Loucy (cell line): ENCODE measurements around the gene TSHR.

Experiments
- EZH2phosphoT487 ChIP-seq: fragments of 200-600 bp; IDR thresholded peaks from 2 replicates; pipeline ENCODE4 v1.6.1; 2018; ENCODE audit warnings: antibody characterized with exemption, mild to moderate bottlenecking, moderate library complexity, borderline replicate concordance
- TF ChIP-seq, protein P1 (sequence below): fragments of 200-600 bp; sonication (generic); conservative IDR thresholded peaks from 2 replicates; pipeline ENCODE4 v1.5.1; 2014; ENCODE audit warnings: mild to moderate bottlenecking, antibody characterized with exemption, low read length

- TF ChIP-seq, protein P1, sequence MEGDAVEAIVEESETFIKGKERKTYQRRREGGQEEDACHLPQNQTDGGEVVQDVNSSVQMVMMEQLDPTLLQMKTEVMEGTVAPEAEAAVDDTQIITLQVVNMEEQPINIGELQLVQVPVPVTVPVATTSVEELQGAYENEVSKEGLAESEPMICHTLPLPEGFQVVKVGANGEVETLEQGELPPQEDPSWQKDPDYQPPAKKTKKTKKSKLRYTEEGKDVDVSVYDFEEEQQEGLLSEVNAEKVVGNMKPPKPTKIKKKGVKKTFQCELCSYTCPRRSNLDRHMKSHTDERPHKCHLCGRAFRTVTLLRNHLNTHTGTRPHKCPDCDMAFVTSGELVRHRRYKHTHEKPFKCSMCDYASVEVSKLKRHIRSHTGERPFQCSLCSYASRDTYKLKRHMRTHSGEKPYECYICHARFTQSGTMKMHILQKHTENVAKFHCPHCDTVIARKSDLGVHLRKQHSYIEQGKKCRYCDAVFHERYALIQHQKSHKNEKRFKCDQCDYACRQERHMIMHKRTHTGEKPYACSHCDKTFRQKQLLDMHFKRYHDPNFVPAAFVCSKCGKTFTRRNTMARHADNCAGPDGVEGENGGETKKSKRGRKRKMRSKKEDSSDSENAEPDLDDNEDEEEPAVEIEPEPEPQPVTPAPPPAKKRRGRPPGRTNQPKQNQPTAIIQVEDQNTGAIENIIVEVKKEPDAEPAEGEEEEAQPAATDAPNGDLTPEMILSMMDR, result no peak
- TF ChIP-seq EZH2phosphoT487, result no peak
Observed at GRCh38 chr14:80946187-80946586, 9.2 kb upstream of the TSHR start.
